HEK293 (cell line): Measurements from ENCODE around the gene ATP6V1B1.

ENCODE experiments used
- CTCF ChIA-PET: fragments of 350-600 bp; formaldehyde crosslinking; extraction: SDS; loops from one replicate; lab custom pipeline; 2021; ENCODE audit warnings: antibody characterized with exemption; lab: Yijun Ruan, JAX
- POLR2A ChIA-PET: fragments of 300-600 bp; formaldehyde crosslinking; extraction: SDS; loops from one replicate; lab custom pipeline; 2020; ENCODE audit warnings: antibody characterized with exemption, inconsistent platforms; lab: Yijun Ruan, JAX
- H3K27ac ChIP-seq: fragments of 200-500 bp; sonication (Bioruptor generic); 2 replicates; pipeline ENCODE4 v1.5.1; 2014; ENCODE audit warnings: low read depth, low read length, control low read depth, inconsistent platforms; ENCODE audit errors: extremely low read depth
- H3K36me3 ChIP-seq, 2 experiments: fragments of 200-500 bp in 1 of 2; sonication (Bioruptor generic) in 1 of 2; 1 replicate in 1 of 2; 2 replicates in 1 of 2; pipeline ENCODE4 v1.5.1; 2014 to 2017; ENCODE audit warnings: inconsistent platforms in 2 of 2, low read length in 2 of 2; ENCODE audit not compliant: control insufficient read depth in 2 of 2, insufficient read depth in 1 of 2
- H3K4me1 ChIP-seq: fragments of 200-500 bp; sonication (Bioruptor generic); 2 replicates; pipeline ENCODE4 v1.5.1; 2014; ENCODE audit warnings: mild to moderate bottlenecking, low read length, inconsistent platforms; ENCODE audit not compliant: control insufficient read depth, insufficient read depth
- H3K4me3 ChIP-seq: 2 replicates; pipeline ENCODE4 v1.5.1; 2011; ENCODE audit warnings: low read depth, mild to moderate bottlenecking, control low read depth, low read length, moderate library complexity
- H3K9me3 ChIP-seq: fragments of 200-500 bp; sonication (Bioruptor generic); 2 replicates; pipeline ENCODE4 v1.5.1; 2014; ENCODE audit warnings: low read depth, low read length, inconsistent platforms; ENCODE audit not compliant: control insufficient read depth, insufficient read depth
- BCL11A ChIP-seq: fragments of 450-650 bp; formaldehyde crosslinking; IDR thresholded peaks from 2 replicates; pipeline ENCODE4 v1.5.1; 2016; ENCODE audit warnings: low read depth, missing biosample characterization, missing genetic modification characterization
- HOXD13 ChIP-seq: sonication (generic); formaldehyde crosslinking; IDR thresholded peaks from 2 replicates; pipeline ENCODE4 v1.8.0; 2022; ENCODE audit warnings: missing genetic modification reagents, borderline replicate concordance
- MEIS1 ChIP-seq: sonication (generic); formaldehyde crosslinking; IDR thresholded peaks from 2 replicates; pipeline ENCODE4 v1.8.1; 2022; ENCODE audit warnings: missing genetic modification reagents, mild to moderate bottlenecking, borderline replicate concordance
- RBAK ChIP-seq: fragments of 450-650 bp; formaldehyde crosslinking; IDR thresholded peaks from 2 replicates; pipeline ENCODE4 v1.5.1; 2016; ENCODE audit warnings: missing biosample characterization, missing genetic modification characterization
- ZNF138 ChIP-seq: fragments of 450-650 bp; formaldehyde crosslinking; IDR thresholded peaks from 2 replicates; pipeline ENCODE4 v1.5.1; 2016; ENCODE audit warnings: missing biosample characterization, missing genetic modification characterization, borderline replicate concordance
- ZNF174 ChIP-seq: fragments of 450-650 bp; formaldehyde crosslinking; IDR thresholded peaks from 2 replicates; pipeline ENCODE4 v1.5.0; 2017; ENCODE audit warnings: missing biosample characterization, mild to moderate bottlenecking, missing genetic modification characterization
- ZNF24 ChIP-seq: fragments of 450-650 bp; formaldehyde crosslinking; IDR thresholded peaks from 2 replicates; pipeline ENCODE4 v1.5.1; 2016; ENCODE audit warnings: missing biosample characterization, missing genetic modification characterization
- ZNF311 ChIP-seq: fragments of 450-650 bp; formaldehyde crosslinking; IDR thresholded peaks from 2 replicates; pipeline ENCODE4 v1.5.1; 2017; ENCODE audit warnings: missing biosample characterization, missing genetic modification characterization, borderline replicate concordance
- ZNF416 ChIP-seq: fragments of 450-650 bp; formaldehyde crosslinking; IDR thresholded peaks from 2 replicates; pipeline ENCODE4 v1.5.1; 2016; ENCODE audit warnings: missing biosample characterization, missing genetic modification characterization
- ZNF623 ChIP-seq: fragments of 450-650 bp; formaldehyde crosslinking; IDR thresholded peaks from 2 replicates; pipeline ENCODE4 v1.5.1; 2016; ENCODE audit warnings: missing biosample characterization, missing genetic modification characterization
- TF ChIP-seq, protein P1 (sequence below): fragments of 450-650 bp; formaldehyde crosslinking; IDR thresholded peaks from 2 replicates; pipeline ENCODE4 v1.5.1; 2017; ENCODE audit warnings: missing biosample characterization, missing genetic modification characterization
- TF ChIP-seq, protein P2 (sequence below): fragments of 450-650 bp; formaldehyde crosslinking; IDR thresholded peaks from 2 replicates; pipeline ENCODE4 v1.5.1; 2016; ENCODE audit warnings: missing biosample characterization, missing genetic modification characterization
- TF ChIP-seq, protein P3 (sequence below): fragments of 450-650 bp; formaldehyde crosslinking; IDR thresholded peaks from 2 replicates; pipeline ENCODE4 v1.5.1; 2016; ENCODE audit warnings: missing biosample characterization, missing genetic modification characterization
- TF ChIP-seq, protein P4 (sequence below): fragments of 450-650 bp; formaldehyde crosslinking; IDR thresholded peaks from 2 replicates; pipeline ENCODE4 v1.5.1; 2016; ENCODE audit warnings: missing biosample characterization, missing genetic modification characterization
- TF ChIP-seq, protein P5 (sequence below): fragments of 450-650 bp; formaldehyde crosslinking; IDR thresholded peaks from 2 replicates; pipeline ENCODE4 v1.5.1; 2016; ENCODE audit warnings: missing biosample characterization, missing genetic modification characterization, low read depth

ATP6V1B1 gene

DNA sequence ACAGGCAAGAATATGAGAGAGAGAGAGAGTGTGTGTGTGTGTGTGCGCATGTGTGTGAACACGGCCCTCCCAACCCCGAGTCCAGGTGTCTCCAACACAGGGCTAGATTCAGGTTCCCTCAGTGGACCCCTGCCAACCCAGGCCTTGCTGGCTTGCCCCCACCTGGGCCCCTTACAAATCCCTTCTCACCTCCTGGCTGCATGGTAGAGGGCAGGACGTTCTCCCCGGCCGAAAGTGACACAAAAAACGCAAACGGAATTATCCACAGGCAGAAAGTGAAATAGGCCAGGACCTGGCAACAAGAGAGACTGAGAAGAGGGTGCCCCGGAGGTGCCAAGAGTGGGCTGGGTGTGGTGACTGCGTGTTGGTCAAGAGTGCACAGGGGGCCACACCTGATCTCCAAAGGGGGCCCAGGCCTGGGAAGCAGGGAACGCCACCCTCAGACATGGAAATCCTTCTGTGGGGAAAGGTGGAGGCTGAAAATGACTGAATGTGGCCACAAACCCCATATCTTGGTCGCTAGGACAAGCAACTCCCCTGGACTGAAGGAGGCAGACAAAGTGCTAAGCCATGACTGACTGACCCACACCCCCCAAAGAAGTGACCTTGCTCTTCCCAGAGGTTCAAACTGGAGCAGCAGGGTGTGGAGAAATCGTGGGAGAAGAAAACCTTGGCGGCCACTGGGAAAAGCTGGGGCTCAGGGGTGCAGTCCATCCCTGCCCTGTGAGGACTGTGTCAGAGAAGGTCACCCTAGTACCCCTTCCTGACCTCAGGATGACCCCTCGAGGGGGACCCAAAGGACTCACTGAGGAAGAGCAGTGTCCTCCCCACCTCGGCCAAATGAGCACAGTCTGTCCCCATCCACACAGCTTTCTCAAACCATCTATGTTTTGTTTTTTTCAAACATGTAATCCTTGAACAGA is 53.3 kb downstream of the ATP6V1B1 start (continued):
- TF ChIP-seq ZNF24 (tag by site-specific recombination) = no peak
- no peak for TF ChIP-seq ZNF311 (tag by site-specific recombination)
- TF ChIP-seq ZNF138 (tag by site-specific recombination) = no peak
- TF ChIP-seq ZNF174 = no peak
- TF ChIP-seq RBAK (tag by site-specific recombination) = no peak
- TF ChIP-seq, protein P1, sequence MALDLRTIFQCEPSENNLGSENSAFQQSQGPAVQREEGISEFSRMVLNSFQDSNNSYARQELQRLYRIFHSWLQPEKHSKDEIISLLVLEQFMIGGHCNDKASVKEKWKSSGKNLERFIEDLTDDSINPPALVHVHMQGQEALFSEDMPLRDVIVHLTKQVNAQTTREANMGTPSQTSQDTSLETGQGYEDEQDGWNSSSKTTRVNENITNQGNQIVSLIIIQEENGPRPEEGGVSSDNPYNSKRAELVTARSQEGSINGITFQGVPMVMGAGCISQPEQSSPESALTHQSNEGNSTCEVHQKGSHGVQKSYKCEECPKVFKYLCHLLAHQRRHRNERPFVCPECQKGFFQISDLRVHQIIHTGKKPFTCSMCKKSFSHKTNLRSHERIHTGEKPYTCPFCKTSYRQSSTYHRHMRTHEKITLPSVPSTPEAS (tag by site-specific recombination) = no peak
- no peak for TF ChIP-seq ZNF416 (tag by site-specific recombination)
- TF ChIP-seq, protein P2, sequence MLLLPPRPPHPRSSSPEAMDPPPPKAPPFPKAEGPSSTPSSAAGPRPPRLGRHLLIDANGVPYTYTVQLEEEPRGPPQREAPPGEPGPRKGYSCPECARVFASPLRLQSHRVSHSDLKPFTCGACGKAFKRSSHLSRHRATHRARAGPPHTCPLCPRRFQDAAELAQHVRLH (tag by site-specific recombination) = no peak

DNA sequence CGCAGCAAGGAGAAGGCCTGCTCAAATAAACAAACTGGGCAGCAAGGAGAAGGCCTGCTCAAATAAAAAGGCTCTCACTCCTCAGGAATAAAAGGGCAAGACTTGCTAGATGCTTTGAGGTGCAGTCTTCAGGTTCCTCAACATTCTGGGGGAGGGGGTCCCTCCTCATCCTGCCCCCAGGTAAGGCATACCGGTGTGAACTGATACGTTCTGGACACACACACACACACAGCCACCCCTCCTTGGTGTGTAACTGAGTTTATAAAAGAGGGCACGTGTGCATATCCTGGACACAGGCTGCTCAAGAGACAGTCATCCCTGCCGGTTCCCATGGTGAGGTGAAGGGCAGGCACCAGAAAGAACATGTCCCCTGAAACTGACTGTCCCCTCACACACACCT is 54.5 kb downstream of the ATP6V1B1 start:
- H3K4me3 ChIP-seq = no peak overlapping the region
- POLR2A ChIA-PET = no interaction called here

More for the DNA sequence above, 54.5 kb downstream of the ATP6V1B1 start:
- Histone ChIP-seq H3K4me1 (no peaks in the 10 kb centered on the region), H3K9me3 (no peaks in the 10 kb centered on the region), H3K36me3 (peaks cover 0 to 71% of the 10 kb centered on the region in 2 experiments; a peak in 1 of 3 replicates), H3K27ac (no peak overlapping the region)
- CTCF ChIA-PET = interaction anchor here (1.0 to 1.2 kb wide), 2 partner anchors 11 to 56 kb away, joined by 3 to 7 read pairs; no protein-coding TSS in a partner anchor
- TF ChIP-seq ZNF623 (no peak), HOXD13 (CRISPR knock-in tag) (no peak), MEIS1 (CRISPR knock-in tag) (no peak), BCL11A (tag by site-specific recombination) (no peak), ZNF24 (tag by site-specific recombination) (no peak)
- TF ChIP-seq, protein P3, sequence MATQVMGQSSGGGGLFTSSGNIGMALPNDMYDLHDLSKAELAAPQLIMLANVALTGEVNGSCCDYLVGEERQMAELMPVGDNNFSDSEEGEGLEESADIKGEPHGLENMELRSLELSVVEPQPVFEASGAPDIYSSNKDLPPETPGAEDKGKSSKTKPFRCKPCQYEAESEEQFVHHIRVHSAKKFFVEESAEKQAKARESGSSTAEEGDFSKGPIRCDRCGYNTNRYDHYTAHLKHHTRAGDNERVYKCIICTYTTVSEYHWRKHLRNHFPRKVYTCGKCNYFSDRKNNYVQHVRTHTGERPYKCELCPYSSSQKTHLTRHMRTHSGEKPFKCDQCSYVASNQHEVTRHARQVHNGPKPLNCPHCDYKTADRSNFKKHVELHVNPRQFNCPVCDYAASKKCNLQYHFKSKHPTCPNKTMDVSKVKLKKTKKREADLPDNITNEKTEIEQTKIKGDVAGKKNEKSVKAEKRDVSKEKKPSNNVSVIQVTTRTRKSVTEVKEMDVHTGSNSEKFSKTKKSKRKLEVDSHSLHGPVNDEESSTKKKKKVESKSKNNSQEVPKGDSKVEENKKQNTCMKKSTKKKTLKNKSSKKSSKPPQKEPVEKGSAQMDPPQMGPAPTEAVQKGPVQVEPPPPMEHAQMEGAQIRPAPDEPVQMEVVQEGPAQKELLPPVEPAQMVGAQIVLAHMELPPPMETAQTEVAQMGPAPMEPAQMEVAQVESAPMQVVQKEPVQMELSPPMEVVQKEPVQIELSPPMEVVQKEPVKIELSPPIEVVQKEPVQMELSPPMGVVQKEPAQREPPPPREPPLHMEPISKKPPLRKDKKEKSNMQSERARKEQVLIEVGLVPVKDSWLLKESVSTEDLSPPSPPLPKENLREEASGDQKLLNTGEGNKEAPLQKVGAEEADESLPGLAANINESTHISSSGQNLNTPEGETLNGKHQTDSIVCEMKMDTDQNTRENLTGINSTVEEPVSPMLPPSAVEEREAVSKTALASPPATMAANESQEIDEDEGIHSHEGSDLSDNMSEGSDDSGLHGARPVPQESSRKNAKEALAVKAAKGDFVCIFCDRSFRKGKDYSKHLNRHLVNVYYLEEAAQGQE (tag by site-specific recombination) = no peak
- TF ChIP-seq, protein P4, sequence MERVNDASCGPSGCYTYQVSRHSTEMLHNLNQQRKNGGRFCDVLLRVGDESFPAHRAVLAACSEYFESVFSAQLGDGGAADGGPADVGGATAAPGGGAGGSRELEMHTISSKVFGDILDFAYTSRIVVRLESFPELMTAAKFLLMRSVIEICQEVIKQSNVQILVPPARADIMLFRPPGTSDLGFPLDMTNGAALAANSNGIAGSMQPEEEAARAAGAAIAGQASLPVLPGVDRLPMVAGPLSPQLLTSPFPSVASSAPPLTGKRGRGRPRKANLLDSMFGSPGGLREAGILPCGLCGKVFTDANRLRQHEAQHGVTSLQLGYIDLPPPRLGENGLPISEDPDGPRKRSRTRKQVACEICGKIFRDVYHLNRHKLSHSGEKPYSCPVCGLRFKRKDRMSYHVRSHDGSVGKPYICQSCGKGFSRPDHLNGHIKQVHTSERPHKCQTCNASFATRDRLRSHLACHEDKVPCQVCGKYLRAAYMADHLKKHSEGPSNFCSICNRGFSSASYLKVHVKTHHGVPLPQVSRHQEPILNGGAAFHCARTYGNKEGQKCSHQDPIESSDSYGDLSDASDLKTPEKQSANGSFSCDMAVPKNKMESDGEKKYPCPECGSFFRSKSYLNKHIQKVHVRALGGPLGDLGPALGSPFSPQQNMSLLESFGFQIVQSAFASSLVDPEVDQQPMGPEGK (tag by site-specific recombination) = no peak
- TF ChIP-seq, protein P5, sequence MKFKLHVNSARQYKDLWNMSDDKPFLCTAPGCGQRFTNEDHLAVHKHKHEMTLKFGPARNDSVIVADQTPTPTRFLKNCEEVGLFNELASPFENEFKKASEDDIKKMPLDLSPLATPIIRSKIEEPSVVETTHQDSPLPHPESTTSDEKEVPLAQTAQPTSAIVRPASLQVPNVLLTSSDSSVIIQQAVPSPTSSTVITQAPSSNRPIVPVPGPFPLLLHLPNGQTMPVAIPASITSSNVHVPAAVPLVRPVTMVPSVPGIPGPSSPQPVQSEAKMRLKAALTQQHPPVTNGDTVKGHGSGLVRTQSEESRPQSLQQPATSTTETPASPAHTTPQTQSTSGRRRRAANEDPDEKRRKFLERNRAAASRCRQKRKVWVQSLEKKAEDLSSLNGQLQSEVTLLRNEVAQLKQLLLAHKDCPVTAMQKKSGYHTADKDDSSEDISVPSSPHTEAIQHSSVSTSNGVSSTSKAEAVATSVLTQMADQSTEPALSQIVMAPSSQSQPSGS (tag by site-specific recombination) = no peak
